Ishikawa (cell line): ENCODE data around the gene ARL6IP1.

Experiments used
- CEBPB ChIP-seq: IDR thresholded peaks from 2 replicates; pipeline ENCODE4 v1.6.1; 2012
- CREB1 ChIP-seq: IDR thresholded peaks from 2 replicates; pipeline ENCODE4 v1.6.1; 2012; ENCODE audit warnings: low read depth
- EGR1 ChIP-seq: IDR thresholded peaks from 2 replicates; pipeline ENCODE4 v1.6.1; 2012
- EP300 ChIP-seq: IDR thresholded peaks from 2 replicates; pipeline ENCODE4 v1.6.1; 2012; ENCODE audit warnings: borderline replicate concordance
- FOXM1 ChIP-seq: IDR thresholded peaks from 2 replicates; pipeline ENCODE4 v1.6.1; 2012; ENCODE audit warnings: low read depth, borderline replicate concordance
- MAX ChIP-seq: IDR thresholded peaks from 2 replicates; pipeline ENCODE4 v1.6.1; 2012
- NFIC ChIP-seq: IDR thresholded peaks from 2 replicates; pipeline ENCODE4 v1.6.1; 2012
- RAD21 ChIP-seq: IDR thresholded peaks from 2 replicates; pipeline ENCODE4 v1.6.1; 2012; ENCODE audit warnings: low read depth
- TAF1 ChIP-seq: IDR thresholded peaks from 2 replicates; pipeline ENCODE4 v1.6.1; 2012; ENCODE audit warnings: low read depth, mild to moderate bottlenecking
- TCF12 ChIP-seq: IDR thresholded peaks from 2 replicates; pipeline ENCODE4 v1.6.1; 2012; ENCODE audit warnings: low read depth
- TEAD4 ChIP-seq: IDR thresholded peaks from 2 replicates; pipeline ENCODE4 v1.6.1; 2012
- YY1 ChIP-seq: IDR thresholded peaks from 2 replicates; pipeline ENCODE4 v1.6.1; 2012; ENCODE audit warnings: low read depth
- ZBTB7A ChIP-seq: IDR thresholded peaks from 2 replicates; pipeline ENCODE4 v1.6.1; 2012; ENCODE audit warnings: low read depth
- TF ChIP-seq, protein P1 (sequence below): IDR thresholded peaks from 2 replicates; pipeline ENCODE4 v1.6.1; 2012
- TF ChIP-seq, protein P2 (sequence below): IDR thresholded peaks from 2 replicates; pipeline ENCODE4 v1.6.1; 2012; ENCODE audit warnings: low read depth, mild to moderate bottlenecking

The ARL6IP1 gene

GRCh38 chr16:18839555-18839954 lies 38.2 kb upstream of the ARL6IP1 start:
- TF ChIP-seq TEAD4 (0 out of 2 replicates have a peak, but pooled peaks have one; percentile 18), NFIC (peak; percentile 54; the same call in 1 of the 2 replicates), CEBPB (peak; percentile 99)
- TF ChIP-seq, protein P1, sequence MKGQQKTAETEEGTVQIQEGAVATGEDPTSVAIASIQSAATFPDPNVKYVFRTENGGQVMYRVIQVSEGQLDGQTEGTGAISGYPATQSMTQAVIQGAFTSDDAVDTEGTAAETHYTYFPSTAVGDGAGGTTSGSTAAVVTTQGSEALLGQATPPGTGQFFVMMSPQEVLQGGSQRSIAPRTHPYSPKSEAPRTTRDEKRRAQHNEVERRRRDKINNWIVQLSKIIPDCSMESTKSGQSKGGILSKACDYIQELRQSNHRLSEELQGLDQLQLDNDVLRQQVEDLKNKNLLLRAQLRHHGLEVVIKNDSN: no peak

GRCh38 chr16:18836702-18837101 lies 35.4 kb upstream of the ARL6IP1 start:
- TF ChIP-seq MAX: no peak
- no peak for TF ChIP-seq ZBTB7A
- TF ChIP-seq, protein P2, sequence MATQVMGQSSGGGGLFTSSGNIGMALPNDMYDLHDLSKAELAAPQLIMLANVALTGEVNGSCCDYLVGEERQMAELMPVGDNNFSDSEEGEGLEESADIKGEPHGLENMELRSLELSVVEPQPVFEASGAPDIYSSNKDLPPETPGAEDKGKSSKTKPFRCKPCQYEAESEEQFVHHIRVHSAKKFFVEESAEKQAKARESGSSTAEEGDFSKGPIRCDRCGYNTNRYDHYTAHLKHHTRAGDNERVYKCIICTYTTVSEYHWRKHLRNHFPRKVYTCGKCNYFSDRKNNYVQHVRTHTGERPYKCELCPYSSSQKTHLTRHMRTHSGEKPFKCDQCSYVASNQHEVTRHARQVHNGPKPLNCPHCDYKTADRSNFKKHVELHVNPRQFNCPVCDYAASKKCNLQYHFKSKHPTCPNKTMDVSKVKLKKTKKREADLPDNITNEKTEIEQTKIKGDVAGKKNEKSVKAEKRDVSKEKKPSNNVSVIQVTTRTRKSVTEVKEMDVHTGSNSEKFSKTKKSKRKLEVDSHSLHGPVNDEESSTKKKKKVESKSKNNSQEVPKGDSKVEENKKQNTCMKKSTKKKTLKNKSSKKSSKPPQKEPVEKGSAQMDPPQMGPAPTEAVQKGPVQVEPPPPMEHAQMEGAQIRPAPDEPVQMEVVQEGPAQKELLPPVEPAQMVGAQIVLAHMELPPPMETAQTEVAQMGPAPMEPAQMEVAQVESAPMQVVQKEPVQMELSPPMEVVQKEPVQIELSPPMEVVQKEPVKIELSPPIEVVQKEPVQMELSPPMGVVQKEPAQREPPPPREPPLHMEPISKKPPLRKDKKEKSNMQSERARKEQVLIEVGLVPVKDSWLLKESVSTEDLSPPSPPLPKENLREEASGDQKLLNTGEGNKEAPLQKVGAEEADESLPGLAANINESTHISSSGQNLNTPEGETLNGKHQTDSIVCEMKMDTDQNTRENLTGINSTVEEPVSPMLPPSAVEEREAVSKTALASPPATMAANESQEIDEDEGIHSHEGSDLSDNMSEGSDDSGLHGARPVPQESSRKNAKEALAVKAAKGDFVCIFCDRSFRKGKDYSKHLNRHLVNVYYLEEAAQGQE: no peak
- TF ChIP-seq YY1: no peak
- TF ChIP-seq NFIC: no peak
- TF ChIP-seq CREB1: no peak
- no peak for TF ChIP-seq EP300
- no peak for TF ChIP-seq CEBPB
- TF ChIP-seq FOXM1: no peak
- TF ChIP-seq, protein P1: no peak
- TF ChIP-seq TAF1: no peak
- TF ChIP-seq TCF12: no peak
- TF ChIP-seq RAD21: no peak

DNA sequence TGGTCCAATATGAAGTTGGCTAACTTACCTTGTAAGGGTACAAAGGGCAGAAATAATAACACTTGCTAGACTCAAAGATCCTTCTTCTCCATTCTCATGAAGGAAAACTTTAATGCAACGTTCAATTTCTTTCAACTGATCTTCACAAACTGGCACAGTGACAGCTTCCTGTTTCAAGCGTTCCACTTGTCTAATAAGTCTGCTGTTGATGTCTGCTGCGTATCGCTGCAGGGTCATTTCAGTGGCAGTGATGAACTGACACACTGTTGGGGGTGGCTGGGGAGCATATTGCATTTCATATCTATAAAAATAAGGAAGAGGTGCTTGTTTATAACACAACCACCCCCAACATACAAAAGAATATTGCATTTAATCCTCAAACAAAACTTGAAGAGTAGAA lies 33.5 kb upstream of the ARL6IP1 start:
- TF ChIP-seq EP300 (no peak), MAX (no peak), NFIC (no peak), YY1 (no peak), RAD21 (no peak), TCF12 (no peak), TEAD4 (no peak), EGR1 (no peak), CEBPB (no peak), FOXM1 (no peak), ZBTB7A (no peak)
- TF ChIP-seq, protein P1: no peak
- TF ChIP-seq, protein P2: no peak

DNA sequence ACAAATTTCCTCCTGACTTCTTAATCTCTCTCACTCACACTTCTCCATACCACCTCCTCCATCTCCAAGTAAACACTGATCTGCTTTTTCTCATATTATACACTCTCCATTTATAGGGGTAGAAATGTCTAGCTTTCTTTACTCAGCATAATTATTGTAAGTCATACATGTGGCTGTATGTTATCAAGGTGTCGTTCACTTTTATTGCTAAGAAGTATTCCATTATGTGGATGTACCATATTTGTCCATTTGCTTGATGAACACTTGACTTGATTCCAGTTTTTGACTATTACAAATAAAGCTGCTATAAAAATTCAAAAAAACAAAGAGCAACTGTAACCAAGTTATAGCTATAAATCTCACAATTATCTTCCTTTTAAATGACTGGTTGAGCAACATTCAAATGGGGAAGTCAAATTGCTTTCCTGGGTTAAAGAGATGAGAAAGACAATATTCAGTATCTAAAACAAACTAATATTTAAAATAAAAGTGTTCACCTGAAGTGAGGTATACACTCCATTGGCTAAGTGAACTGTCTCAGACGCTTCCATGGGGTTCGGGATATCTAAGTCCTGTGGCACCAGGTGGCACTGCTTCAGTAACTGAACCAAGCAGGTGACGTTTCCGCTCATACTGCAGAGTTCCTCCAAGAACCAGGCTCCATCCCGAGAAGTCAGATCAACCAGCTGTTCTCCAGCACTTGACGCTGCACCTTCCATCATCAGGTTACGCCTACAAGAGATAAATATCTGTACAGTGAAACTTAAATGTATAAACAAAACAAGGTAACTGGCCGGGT lies 32.6 kb upstream of the ARL6IP1 start:
- TF ChIP-seq YY1: no peak
- no peak for TF ChIP-seq TCF12
- no peak for TF ChIP-seq CREB1
- no peak for TF ChIP-seq EGR1
- TF ChIP-seq, protein P1: no peak
- no peak for TF ChIP-seq NFIC
- TF ChIP-seq CEBPB: no peak
- TF ChIP-seq, protein P2: no peak
- TF ChIP-seq TAF1: no peak
- no peak for TF ChIP-seq EP300
- no peak for TF ChIP-seq MAX
- TF ChIP-seq RAD21: no peak
- no peak for TF ChIP-seq TEAD4
- no peak for TF ChIP-seq FOXM1
- TF ChIP-seq ZBTB7A: no peak
